ENCODE data around the gene RAMP1.

The RAMP1 gene

GRCh38 chr2:237876061-237876526 is 16.7 kb downstream of the RAMP1 start:
- in situ Hi-C loops (cut with MboI; ENCODE audit: low sequenced_read_pairs), result no loop called here

GRCh38 chr2:237876532-237876931 is 17.1 kb downstream of the RAMP1 start:
- in situ Hi-C loops (cut with MboI; ENCODE audit: low sequenced_read_pairs), result no loop called here

- in situ Hi-C loops (cut with MboI; ENCODE audit: low sequenced_read_pairs), result no loop called here
Measured at GRCh38 chr2:237876951-237877491, 17.6 kb downstream of the RAMP1 start.

- in situ Hi-C loops (cut with MboI; ENCODE audit: low sequenced_read_pairs), result no loop called here
Measured at GRCh38 chr2:237877576-237878307, 18.3 kb downstream of the RAMP1 start.

- in situ Hi-C loops (cut with MboI; ENCODE audit: low sequenced_read_pairs), result no loop called here
Measured at GRCh38 chr2:237878321-237879057, 19.1 kb downstream of the RAMP1 start.

GRCh38 chr2:237879058-237879430 is 19.6 kb downstream of the RAMP1 start:
- in situ Hi-C loops (cut with MboI; ENCODE audit: low sequenced_read_pairs), result no loop called here

GRCh38 chr2:237879991-237880560 is 20.7 kb downstream of the RAMP1 start:
- in situ Hi-C loops (cut with MboI; ENCODE audit: low sequenced_read_pairs), result no loop called here

GRCh38 chr2:237882510-237883481 is 23.4 kb downstream of the RAMP1 start:
- in situ Hi-C loops (cut with MboI; ENCODE audit: low sequenced_read_pairs), result no loop called here

GRCh38 chr2:237883951-237884446 is 24.6 kb downstream of the RAMP1 start:
- in situ Hi-C loops (cut with MboI; ENCODE audit: low sequenced_read_pairs), result no loop called here

GRCh38 chr2:237884681-237885080 is 25.3 kb downstream of the RAMP1 start:
- in situ Hi-C loops (cut with MboI; ENCODE audit: low sequenced_read_pairs), result no loop called here

GRCh38 chr2:237885111-237885930 is 25.9 kb downstream of the RAMP1 start:
- in situ Hi-C loops (cut with MboI; ENCODE audit: low sequenced_read_pairs), result no loop called here

GRCh38 chr2:237885931-237886684 is 26.7 kb downstream of the RAMP1 start:
- in situ Hi-C loops (cut with MboI; ENCODE audit: low sequenced_read_pairs), result no loop called here

- in situ Hi-C loops (cut with MboI; ENCODE audit: low sequenced_read_pairs), result no loop called here
Measured at GRCh38 chr2:237886685-237887481, 27.5 kb downstream of the RAMP1 start.

- in situ Hi-C loops (cut with MboI; ENCODE audit: low sequenced_read_pairs), result no loop called here
Measured at GRCh38 chr2:237888389-237888788, 29.0 kb downstream of the RAMP1 start.

- in situ Hi-C loops (cut with MboI; ENCODE audit: low sequenced_read_pairs), result no loop called here
Measured at GRCh38 chr2:237889016-237889415, 29.6 kb downstream of the RAMP1 start.

GRCh38 chr2:237889811-237890210 is 30.4 kb downstream of the RAMP1 start:
- in situ Hi-C loops (cut with MboI; ENCODE audit: low sequenced_read_pairs), result no loop called here

- in situ Hi-C loops (cut with MboI; ENCODE audit: low sequenced_read_pairs), result no loop called here
Measured at GRCh38 chr2:237892478-237892877, 33.1 kb downstream of the RAMP1 start.
